ENCODE measurements around the gene CAMSAP1.

Gene CAMSAP1

GRCh38 chr9:135771401-135772051 lies 135.8 kb downstream of the CAMSAP1 start:
- no peak for FAIRE-seq

GRCh38 chr9:135770771-135771170 lies 136.6 kb downstream of the CAMSAP1 start:
- FAIRE-seq: no peak

- FAIRE-seq: no peak
Measured at GRCh38 chr9:135770203-135770535, 137.2 kb downstream of the CAMSAP1 start.

- no peak for FAIRE-seq
Measured at GRCh38 chr9:135769489-135770202, 137.7 kb downstream of the CAMSAP1 start.

GRCh38 chr9:135768516-135769218 lies 138.7 kb downstream of the CAMSAP1 start:
- no peak for FAIRE-seq

GRCh38 chr9:135766707-135767106 lies 140.6 kb downstream of the CAMSAP1 start:
- no peak for FAIRE-seq

- no peak for FAIRE-seq
Measured at GRCh38 chr9:135766251-135766650, 141.1 kb downstream of the CAMSAP1 start.

- FAIRE-seq: no peak
Measured at GRCh38 chr9:135765416-135765815, 141.9 kb downstream of the CAMSAP1 start.

- no peak for FAIRE-seq
Measured at GRCh38 chr9:135764731-135765130, 142.6 kb downstream of the CAMSAP1 start.

- no peak for FAIRE-seq
Measured at GRCh38 chr9:135763716-135764446, 143.5 kb downstream of the CAMSAP1 start.

- FAIRE-seq: no peak
Measured at GRCh38 chr9:135762921-135763320, 144.4 kb downstream of the CAMSAP1 start.

GRCh38 chr9:135761845-135762168 lies 145.5 kb downstream of the CAMSAP1 start:
- FAIRE-seq: no peak

GRCh38 chr9:135761150-135761844 lies 146.0 kb downstream of the CAMSAP1 start:
- FAIRE-seq: no peak

- FAIRE-seq: no peak
Measured at GRCh38 chr9:135760465-135760864, 146.9 kb downstream of the CAMSAP1 start.

GRCh38 chr9:135759676-135760300 lies 147.6 kb downstream of the CAMSAP1 start:
- FAIRE-seq: no peak

GRCh38 chr9:135758870-135759269 lies 148.5 kb downstream of the CAMSAP1 start:
- no peak for FAIRE-seq

Data from colon (tissue), 2 donors.